ENCODE measurements around the gene GALNT17.
"Not testable (repeated sequence)": the region's sequence is repeated elsewhere in the genome, so short reads cannot be mapped to it uniquely, and the experiment has no call there.

The GALNT17 gene

GRCh38 chr7:71171476-71171875 lies 39.5 kb downstream of the GALNT17 start:
- DNase-seq, result no peak

GRCh38 chr7:71173955-71174354 lies 42.0 kb downstream of the GALNT17 start:
- no peak for DNase-seq

DNA sequence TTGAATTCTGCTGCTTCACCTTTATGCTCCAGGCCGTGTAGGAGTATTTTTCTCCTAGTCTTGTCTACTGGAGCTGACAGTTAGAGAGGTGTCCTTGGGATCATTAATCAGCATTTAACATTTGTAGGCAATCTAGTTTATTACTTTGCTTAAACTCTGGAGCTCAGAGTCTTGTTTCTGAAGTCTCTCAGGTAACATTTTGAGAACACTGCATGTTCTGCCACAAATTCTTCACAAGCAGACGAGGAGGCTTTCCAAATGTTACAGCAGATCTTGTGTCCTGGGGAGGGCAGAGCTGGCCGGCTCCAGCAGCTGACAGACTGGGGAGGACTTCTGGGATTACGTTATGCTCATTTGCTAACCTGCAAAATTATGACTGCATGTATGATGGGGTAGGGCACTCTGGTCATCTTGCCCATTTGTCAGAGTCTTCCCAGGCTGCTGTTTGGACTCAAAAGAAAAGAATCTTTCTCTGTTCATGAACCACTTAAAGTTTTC lies 50.5 kb downstream of the GALNT17 start:
- DNase-seq, result no peak

DNA sequence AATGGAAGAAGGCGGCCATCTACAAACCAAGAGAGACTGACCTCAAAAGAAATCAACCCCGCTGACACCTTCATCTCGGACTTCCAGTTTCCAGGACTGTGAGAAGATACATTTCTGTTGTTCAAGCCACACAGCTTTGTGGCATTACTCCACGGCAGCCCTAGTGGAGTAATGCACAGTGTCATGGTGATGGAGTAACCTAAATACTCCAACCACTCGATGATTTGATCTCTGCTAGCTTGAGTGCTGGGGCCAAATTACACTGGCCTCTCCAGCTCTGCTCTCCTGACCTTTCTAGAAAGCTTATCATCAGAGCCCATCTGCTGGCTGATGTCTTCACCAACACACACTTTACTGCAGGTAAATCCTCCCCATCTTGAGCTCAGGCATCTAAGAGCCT lies 52.2 kb downstream of the GALNT17 start:
- no peak for DNase-seq

- DNase-seq, result no peak
These were observed 52.7 kb downstream of the GALNT17 start for GRCh38 chr7:71184609-71185008.

DNA sequence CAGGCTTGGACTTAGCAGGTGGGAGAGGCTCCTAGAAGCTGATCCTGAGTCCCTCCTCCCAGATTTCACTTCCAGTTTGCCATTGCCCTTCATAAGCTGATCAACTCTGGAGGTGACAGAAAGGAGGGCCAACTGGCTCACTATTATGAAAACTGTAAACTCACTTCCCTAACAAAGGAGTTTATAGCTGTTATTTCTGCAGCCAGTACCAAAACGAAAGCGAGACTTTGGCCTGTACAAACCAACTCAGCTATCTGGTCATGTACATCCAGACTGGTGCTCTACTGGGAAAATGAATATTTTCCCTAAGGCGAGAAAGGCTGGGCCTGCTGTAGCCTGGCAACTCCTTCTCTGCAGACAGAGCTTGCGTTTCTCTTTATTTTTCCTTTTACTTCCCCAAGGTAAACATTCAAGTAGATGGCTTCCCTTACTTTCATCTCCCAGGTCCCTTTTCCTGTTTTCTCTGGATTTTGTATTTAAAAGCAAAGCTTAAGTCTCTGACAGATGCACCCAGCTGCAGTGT lies 54.7 kb downstream of the GALNT17 start:
- no peak for DNase-seq

- DNase-seq, result no peak
These were observed 59.8 kb downstream of the GALNT17 start for GRCh38 chr7:71191771-71192170.

DNA sequence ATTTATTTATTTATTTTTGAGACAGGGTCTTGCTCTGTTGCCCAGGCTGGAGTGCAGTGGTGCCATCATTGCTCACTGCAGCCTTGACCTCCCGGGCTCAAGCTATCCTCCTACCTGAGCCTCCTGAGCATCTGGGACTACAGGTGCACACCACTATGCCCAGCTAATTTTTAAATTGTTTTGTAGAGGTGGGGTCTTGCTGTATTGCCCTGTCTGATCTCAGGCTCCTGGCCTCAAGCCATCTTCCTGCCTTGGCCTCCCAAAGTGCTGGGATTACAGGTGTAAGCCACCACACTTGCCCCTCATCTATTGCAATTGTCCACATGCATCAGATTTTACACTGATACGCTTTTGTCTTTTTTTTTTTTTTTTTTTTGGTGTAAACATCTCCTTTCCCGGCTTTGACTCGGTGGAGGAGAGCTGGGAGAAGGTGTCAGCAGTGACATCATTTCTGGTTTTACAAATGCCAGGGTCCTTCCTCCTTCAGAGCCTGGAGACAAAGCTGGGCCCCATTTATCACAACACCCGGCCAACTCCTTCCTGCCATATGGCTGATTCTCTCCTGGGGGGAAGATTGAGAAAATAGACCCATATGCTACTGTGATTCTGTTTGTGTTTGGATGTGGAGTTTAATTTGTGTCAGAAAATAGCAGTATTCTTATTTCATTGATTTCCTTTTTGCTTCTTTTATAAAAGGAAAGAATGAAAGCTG lies 61.3 kb downstream of the GALNT17 start:
- no peak for DNase-seq

DNA sequence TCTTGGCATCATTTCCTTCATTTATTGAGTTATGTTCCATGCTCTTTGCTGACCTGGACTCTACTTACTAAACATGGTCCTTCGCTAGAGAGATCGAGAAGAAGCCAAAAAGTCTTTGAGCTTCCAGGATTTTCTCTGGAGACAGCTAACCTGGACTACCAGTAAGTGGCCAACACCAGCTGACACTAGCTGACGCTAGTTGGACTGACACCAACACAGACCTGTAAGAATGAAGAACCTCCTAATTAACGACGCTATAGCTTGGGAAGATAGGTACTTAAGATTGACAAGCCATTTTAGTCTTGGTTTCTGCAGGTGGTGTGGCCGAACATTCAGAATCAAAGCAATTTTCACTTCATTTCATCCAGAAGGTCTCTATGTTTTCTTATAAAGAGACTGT lies 66.4 kb downstream of the GALNT17 start:
- no peak for DNase-seq

DNA sequence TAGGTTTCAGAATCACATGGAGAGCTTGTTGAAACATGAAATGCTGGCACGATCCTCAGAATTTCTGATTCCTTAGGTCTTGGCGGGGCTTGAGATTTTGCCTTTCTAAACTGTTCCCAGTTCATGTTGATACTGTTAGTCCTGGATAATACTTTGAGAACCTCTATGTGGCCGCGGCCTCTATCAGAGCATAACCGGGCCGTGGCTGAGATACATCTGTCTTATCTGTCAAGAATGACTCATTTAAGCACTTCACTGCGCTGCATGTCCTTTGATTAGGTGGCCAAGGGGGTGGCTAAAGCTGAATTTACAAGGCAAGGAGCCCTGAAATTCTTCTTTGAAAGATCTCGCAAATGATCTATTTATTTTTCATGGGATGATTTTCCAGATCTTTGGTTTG lies 66.9 kb downstream of the GALNT17 start:
- DNase-seq, result no peak

DNA sequence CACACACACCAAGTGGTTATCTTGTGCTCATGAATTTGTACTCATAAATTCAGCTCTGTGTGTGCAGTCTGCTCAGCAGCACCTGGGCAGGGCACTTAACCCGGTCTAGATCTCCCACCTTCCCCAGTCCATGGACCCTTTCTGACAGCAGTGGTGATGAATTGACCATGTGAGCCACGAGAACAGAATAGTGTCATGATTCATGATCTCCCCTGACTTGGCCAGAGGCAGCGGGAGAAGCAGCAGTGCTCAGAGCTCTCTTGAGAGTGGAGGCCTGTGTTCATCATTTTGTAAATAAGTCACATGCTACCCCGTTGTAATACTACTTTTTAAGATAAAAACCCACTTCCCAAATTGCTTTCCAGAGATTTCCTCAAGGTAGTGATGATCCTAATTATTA lies 74.2 kb downstream of the GALNT17 start:
- no peak for DNase-seq

DNA sequence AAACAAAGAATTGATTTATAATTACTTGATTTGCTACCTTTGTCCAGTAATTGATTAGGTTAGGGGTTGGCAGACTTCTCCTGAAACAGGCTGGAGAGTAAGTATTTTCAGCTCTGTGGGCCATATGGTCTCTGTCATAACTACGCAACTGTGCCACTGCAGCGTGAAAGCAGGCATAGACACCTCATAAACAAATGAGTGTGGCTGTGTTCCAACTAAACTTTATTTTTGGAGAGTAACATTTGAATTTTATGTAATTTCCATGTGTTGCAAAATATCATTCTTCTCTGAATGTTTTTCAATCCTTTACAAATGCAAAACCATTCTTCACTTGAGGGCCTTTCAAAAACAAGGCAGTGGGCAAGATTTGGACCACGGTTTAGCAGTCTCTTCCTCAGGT lies 76.9 kb downstream of the GALNT17 start:
- no peak for DNase-seq

GRCh38 chr7:71209484-71209883 lies 77.5 kb downstream of the GALNT17 start:
- DNase-seq, result not testable (repeated sequence)

DNA sequence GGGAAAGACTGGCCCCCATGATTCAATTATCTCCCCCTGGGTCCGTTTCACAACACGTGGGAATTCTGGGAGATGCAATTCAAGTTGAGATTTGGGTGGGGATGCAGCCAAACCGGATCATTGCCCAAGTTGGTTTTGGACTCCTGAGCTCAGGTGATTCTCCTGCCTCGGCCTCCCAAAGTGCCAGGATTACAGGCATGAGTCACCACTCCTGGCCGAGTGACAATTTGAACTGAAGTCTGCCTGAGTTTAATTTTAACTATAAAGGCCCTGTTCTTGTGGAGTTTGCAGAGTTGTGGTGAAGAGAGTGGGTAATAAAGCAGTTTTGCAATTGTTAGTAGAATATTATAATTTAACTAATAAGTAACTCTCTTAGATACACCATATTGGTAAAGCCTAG lies 78.3 kb downstream of the GALNT17 start:
- no peak for DNase-seq

GRCh38 chr7:71212433-71212832 lies 80.5 kb downstream of the GALNT17 start:
- DNase-seq, result not testable (repeated sequence)

DNA sequence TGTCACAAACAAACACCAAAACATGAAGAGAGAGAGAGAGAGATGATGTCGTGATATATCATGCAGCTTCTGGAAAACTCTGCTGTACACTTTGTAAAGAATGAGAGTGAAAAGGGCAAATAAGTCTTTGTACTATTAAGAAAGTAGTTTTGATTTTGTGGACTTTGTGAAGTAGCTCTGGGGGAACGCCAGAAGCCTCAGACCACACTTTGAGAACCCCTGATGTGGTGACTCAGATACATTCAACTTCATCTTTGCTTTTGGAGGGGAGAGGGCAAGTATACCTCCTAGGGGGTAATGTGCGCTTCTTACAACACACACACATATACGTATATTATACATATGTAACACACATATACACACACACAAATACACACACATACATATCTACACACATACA lies 84.3 kb downstream of the GALNT17 start:
- DNase-seq, result no peak

GRCh38 chr7:71220210-71220695 lies 88.3 kb downstream of the GALNT17 start:
- no peak for DNase-seq

GRCh38 chr7:71221049-71221448 lies 89.1 kb downstream of the GALNT17 start:
- DNase-seq, result no peak

DNA sequence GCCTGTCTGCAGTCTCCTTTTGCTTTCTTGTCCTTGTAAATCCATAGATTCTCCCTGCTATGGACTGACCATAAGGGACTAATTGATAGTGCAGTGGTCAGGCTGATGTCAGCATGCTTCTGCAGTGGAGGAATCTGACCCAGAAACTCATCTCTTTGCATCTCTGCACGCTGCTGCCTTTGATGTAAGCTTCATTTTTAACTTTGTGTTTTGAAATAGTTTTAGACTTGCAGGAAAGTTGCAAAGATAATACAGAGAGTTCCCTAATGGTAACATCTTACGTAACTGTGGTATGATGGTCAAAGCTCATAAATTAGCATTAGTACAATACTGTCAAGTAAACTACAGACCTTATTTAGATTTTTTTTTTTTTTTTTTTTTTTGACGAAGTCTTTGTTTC lies 89.6 kb downstream of the GALNT17 start:
- no peak for DNase-seq

DNA sequence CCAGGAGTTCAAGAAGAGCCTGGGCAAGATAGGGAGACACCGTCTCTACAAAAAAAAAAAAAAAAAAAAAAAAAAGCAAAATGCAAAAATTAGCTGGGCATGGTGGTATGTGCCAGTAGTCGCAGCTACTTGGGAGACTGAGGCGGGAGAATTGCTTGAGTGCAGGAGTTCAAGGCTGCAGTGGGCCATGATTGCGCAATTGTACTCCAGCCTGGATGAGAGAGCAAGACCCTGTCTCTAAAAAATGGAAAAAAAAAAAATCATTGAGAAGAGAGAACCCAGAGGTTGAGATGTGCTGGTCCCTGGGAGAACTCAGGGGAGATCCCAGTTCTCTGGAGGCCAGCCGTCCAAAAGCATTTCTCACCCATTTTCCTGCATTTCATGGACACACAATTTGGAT lies 95.2 kb downstream of the GALNT17 start:
- no peak for DNase-seq

GRCh38 chr7:71229148-71229547 lies 97.2 kb downstream of the GALNT17 start:
- no peak for DNase-seq

GRCh38 chr7:71229699-71230098 lies 97.8 kb downstream of the GALNT17 start:
- no peak for DNase-seq

DNA sequence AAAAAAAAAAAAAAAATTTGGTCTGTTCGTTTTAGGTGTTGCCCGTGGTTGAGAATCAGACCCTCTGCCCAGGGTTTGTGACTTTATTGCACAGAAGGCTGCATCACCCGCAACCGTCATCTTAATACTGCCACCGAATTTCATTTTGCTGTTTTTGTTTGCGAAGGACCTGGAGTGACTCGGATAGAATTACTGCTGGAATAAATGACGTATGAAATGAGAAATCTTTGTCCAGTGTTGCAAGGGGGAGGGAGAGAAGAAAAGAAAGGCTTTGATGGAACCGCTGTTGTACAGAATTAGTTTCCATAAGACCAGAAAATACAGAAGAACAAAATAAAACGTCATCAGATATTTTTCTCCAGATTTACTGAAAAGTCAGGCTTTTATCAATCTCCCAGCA lies 103.3 kb downstream of the GALNT17 start:
- no peak for DNase-seq

DNA sequence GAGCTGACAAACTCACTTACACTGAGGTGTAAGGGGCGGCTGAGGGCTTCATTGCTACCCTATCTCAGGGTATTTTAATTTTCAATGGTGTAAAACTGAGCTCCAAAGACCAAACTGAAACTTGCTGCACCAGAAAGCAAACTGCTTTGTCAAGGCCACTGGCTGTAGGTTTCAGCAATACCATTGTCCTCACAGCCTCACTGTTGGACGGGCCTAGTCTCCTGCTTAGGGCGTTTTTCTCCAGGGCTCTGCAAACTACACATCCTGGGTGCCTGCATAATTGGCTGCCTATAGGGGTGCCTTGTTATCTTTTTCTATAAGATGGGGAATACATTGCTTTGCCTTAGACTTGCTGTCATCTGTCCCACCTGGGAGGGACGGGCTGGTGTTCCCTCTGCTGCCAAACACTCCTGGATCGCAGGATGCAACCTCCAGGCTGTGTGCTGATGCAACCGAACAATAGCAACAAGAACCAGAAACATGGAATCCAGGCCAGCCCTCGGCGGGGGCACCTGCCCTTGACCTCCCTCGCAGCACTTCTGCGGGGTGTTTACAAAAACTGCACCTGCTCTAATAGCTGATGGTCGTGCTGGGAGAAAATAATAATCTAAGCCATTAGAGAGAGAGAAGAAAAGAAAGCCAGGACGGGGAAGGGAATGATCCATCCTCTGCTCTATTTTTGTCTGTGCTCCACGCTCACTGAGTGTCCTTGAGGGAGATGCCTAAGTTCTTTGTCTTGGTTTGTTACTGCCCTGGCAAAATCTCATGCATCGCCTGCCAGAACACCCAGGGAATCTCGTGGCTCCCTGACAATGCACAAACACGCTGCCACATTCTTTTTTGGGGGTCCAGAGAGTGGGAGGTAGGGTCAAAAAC lies 104.5 kb downstream of the GALNT17 start:
- no peak for DNase-seq

Measured in NCI-H1048 (cell line).